Esophagus muscularis mucosa (tissue), 4 donors: Measurements from ENCODE around the gene STK39. TPM values are rescaled to one million over a fixed set of nuclear protein-coding genes. Genes with fewer than 3 reads are reported as not detected.
"Not testable (repeated sequence)": the region's sequence is repeated elsewhere in the genome, so short reads cannot be mapped to it uniquely, and the experiment has no call there.

Experiments
- DNase-seq: peaks from one replicate; pipeline ENCODE4 v3.0.0-alpha.2; 2017; ENCODE audit errors: extremely low spot score
- H3K27ac ChIP-seq, 4 donors: fragments of 200-600 bp; sonication (generic); replicated peaks in 1 of 4; 1 replicate in 3 of 4; 2 replicates in 1 of 4; pipeline ENCODE4 v1.5.1; 2016 to 2019; ENCODE audit warnings: mild to moderate bottlenecking in 1 of 4
- H3K27me3 ChIP-seq, 4 donors: fragments of 200-600 bp; sonication (generic); one replicate each; pipeline versions ENCODE4 v1.5.1 to v1.6.0; 2016 to 2019
- H3K36me3 ChIP-seq, 4 donors: fragments of 200-600 bp; sonication (generic); one replicate each; pipeline ENCODE4 v1.5.1; 2016 to 2019
- H3K4me1 ChIP-seq, 4 donors: fragments of 200-600 bp; sonication (generic); one replicate each; pipeline ENCODE4 v1.5.1; 2016 to 2019
- H3K4me3 ChIP-seq, 4 donors: fragments of 200-600 bp; sonication (generic); 1 replicate in 2 of 4; 2 replicates in 2 of 4; pipeline ENCODE4 v1.5.1; 2016 to 2019; ENCODE audit warnings: mild to moderate bottlenecking in 4 of 4, moderate library complexity in 1 of 4
- H3K9me3 ChIP-seq, 4 donors: fragments of 200-600 bp; sonication (generic); 1 replicate in 3 of 4; 2 replicates in 1 of 4; pipeline ENCODE4 v1.5.1; 2016 to 2019
- EP300 ChIP-seq: sonication (generic); formaldehyde crosslinking; IDR thresholded peaks from one replicate; pipeline ENCODE4 v1.6.1; 2017; ENCODE audit warnings: antibody characterized with exemption
- POLR2A ChIP-seq: fragments of 450-650 bp; IDR thresholded peaks from one replicate; pipeline ENCODE4 v1.6.1; 2017; ENCODE audit warnings: antibody characterized with exemption, moderate library complexity, mild to moderate bottlenecking, low read depth
- POLR2AphosphoS5 ChIP-seq, 2 donors: sonication (generic); formaldehyde crosslinking; IDR thresholded peaks; one replicate each; pipeline ENCODE4 v1.6.1; 2017; ENCODE audit warnings: antibody characterized with exemption in 2 of 2
- WGBS: methylation state at CpG from one replicate; pipeline ENCODE4 v1.1.5; 2018; 5-methylcytosine and 5-hydroxymethylcytosine counted together
- intact Hi-C: fragments of 100-400 bp; cut with DNase I; formaldehyde crosslinking; loops from one replicate; pipeline ENCODE4 v1.15.1; 2023
- total RNA-seq, 4 donors: library from RNA; depleted of rRNA; stranded (reverse); fragments of >200 nt; gene quantifications; one replicate each; pipeline versions ENCODE4 v1.1.0 to v1.2.1, GENCODE V29; 2016
- TF ChIP-seq, protein P1 (sequence below), 3 experiments: fragments of 200-600 bp in 2 of 3; fragments of 450-650 bp in 1 of 3; sonication (generic) in 2 of 3; IDR thresholded peaks; one replicate each; pipeline ENCODE4 v1.5.1; 2017 to 2019; ENCODE audit warnings: antibody characterized with exemption in 3 of 3, mild to moderate bottlenecking in 2 of 3, moderate library complexity in 1 of 3

The STK39 gene
- total RNA-seq, 4 donors from 2014 or later = 32.5 to 49.1 (median 41.5) TPM

DNA sequence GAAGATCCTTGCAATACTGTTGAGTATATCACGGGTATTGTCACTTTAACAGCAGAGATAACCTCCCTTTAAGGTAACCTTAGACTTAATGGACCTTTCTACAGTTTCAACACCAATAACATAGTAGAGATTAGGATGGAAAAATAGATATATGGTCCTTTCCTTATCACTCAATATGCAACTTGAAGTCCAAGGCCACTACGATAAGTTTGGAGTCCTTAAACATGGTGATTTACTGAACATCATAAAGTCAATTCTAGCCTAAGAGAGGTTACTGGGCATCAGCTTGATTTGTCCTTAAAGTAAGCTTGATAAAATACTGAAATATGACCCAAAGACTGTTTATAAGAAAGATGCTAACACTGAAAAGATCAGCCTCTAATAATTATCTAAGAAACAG, 203.2 kb downstream of the STK39 start:
- WGBS = 97% methylated on average over 2 of the region's 2 CpGs
- no peak overlapping the region for H3K27ac ChIP-seq

DNA sequence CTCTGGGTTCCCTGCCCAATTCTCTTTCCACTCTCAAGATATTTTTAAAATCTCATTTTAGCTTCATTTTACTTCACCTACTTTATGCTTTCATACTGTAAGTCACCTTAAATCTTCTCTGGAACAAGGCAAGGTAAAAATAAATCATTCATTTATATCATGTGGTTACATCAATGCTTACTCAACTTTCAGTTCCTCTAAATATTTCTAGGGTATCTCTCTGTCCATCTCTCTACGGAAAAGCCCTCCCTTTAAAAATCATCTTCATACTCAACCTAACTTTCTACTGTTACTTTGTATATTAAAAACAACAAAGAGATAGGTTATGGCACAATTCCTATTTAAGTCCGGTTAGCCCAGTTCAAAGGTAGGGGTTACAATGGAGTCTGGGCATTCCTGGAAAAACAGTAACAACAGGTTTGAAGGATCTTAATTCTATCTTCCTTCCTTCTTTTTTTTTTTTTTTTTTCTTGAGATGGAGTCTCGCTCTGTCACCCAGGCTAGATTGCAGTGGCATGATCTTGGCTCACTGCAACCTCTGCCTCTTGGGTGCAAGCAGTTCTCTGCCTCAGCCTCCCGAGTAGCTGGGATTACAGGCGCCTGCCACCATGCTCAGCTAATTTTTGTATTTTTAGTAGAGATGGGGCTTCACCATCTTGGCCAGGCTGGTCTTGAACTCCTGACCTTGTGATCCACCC, 205.1 kb downstream of the STK39 start:
- H3K27me3 ChIP-seq, H3K4me1 ChIP-seq, H3K36me3 ChIP-seq, H3K4me3 ChIP-seq, H3K9me3 ChIP-seq, DNase-seq, H3K27ac ChIP-seq, intact Hi-C loops: not testable (repeated sequence)
- 90% methylated on average over 5 of the region's 5 CpGs for WGBS

More for the DNA sequence above, 203.2 kb downstream of the STK39 start:
- TF ChIP-seq, protein P1, sequence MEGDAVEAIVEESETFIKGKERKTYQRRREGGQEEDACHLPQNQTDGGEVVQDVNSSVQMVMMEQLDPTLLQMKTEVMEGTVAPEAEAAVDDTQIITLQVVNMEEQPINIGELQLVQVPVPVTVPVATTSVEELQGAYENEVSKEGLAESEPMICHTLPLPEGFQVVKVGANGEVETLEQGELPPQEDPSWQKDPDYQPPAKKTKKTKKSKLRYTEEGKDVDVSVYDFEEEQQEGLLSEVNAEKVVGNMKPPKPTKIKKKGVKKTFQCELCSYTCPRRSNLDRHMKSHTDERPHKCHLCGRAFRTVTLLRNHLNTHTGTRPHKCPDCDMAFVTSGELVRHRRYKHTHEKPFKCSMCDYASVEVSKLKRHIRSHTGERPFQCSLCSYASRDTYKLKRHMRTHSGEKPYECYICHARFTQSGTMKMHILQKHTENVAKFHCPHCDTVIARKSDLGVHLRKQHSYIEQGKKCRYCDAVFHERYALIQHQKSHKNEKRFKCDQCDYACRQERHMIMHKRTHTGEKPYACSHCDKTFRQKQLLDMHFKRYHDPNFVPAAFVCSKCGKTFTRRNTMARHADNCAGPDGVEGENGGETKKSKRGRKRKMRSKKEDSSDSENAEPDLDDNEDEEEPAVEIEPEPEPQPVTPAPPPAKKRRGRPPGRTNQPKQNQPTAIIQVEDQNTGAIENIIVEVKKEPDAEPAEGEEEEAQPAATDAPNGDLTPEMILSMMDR (IDR thresholded peaks at IDR 0.05) = no peak
- TF ChIP-seq EP300 (no peak), POLR2A (no peak), POLR2AphosphoS5 (IDR thresholded peaks at IDR 0.05) (no peak)
- Histone ChIP-seq H3K27me3 (no peaks in the 10 kb centered on the region), H3K9me3 (no peaks in the 10 kb centered on the region), H3K36me3 (no peaks in the 10 kb centered on the region), H3K4me1 (peaks cover 0 to 9% (median 2%) of the 10 kb centered on the region in 4 donors), H3K4me3 (no peak overlapping the region)
- no peak for DNase-seq
- intact Hi-C loops = no loop called here

DNA sequence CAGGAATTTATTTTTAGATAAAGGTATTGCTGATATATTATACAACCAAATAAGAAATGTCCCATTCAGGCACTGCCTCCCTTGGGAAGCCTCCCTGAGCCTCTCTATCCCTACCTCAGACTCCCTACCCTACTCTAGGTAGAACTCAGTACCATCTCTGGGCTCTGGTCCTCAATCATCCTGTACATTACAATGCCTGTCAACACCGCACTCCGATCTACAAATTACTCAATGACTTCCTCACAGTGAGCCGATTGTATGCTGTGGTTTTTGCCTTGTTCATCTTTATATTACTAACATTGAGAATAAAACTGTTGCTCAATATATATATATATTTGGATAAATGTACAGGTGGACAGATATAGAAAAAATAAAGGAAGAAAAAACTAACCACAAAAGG, 207.5 kb downstream of the STK39 start:
- H3K36me3 ChIP-seq = no peaks in the 10 kb centered on the region
- no peaks in the 10 kb centered on the region for H3K27me3 ChIP-seq
- DNase-seq = no peak
- no peaks in the 10 kb centered on the region for H3K9me3 ChIP-seq
- no peak overlapping the region for H3K27ac ChIP-seq
- H3K4me1 ChIP-seq = no peaks in the 10 kb centered on the region
- no peak for TF ChIP-seq POLR2A
- no peak for TF ChIP-seq POLR2AphosphoS5 (IDR thresholded peaks at IDR 0.05)
- no peak for TF ChIP-seq EP300
- TF ChIP-seq, protein P1 (IDR thresholded peaks at IDR 0.05) = no peak
- H3K4me3 ChIP-seq = no peak overlapping the region
- WGBS = 83% methylated on average over 3 of the region's 3 CpGs
- intact Hi-C loops = no loop called here

DNA sequence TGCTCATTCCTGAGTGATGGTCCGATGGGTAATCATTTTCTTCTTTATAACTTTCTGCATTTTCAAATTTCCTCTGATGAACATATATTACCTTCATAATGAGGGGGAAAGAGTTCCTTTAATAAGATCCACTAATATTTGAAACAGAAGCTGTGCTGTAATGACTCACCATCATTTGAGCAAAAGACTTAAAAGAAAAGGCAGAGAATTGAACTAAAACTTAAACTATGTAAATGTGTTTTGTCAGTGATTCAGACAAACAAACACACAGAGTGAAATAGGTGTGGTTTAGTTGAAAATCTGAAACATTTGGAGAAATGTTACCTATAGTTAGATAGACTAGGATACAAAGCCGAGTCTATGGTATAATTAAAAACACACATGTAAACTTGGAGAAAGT, 209.6 kb downstream of the STK39 start:
- H3K36me3 ChIP-seq = peaks cover 0 to 9% (median 0%) of the 10 kb centered on the region in 4 donors
- TF ChIP-seq, protein P1 (IDR thresholded peaks at IDR 0.05) = no peak
- TF ChIP-seq POLR2AphosphoS5 (IDR thresholded peaks at IDR 0.05) = no peak
- TF ChIP-seq EP300 = no peak
- TF ChIP-seq POLR2A = no peak
- H3K9me3 ChIP-seq = no peaks in the 10 kb centered on the region
- no peak overlapping the region for H3K27ac ChIP-seq
- H3K27me3 ChIP-seq = no peaks in the 10 kb centered on the region
- no peak overlapping the region for H3K4me3 ChIP-seq
- H3K4me1 ChIP-seq = no peaks in the 10 kb centered on the region
- intact Hi-C loops = no loop called here
- DNase-seq = no peak
- WGBS = 95% methylated on average over 2 of the region's 2 CpGs

DNA sequence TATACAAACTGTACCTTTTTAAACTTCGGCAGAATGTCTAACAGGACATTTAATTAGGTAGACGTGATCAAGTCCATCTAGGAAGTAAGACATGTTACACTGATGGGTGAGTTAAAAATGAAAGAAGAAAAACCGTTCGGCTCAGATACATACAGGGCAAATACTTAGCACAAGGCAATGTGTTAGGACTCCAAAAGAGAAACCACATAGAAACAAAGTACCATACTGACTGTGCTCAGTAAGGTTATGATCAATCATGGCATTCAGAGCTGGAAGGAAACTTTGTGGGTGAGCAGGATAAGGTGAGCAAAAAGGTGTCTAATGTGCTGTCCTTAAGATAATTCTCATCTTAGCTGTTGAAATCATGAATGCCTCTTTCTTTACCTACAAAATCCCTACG, 211.9 kb downstream of the STK39 start:
- WGBS = 94% methylated on average over 5 of the region's 5 CpGs
- no peaks in the 10 kb centered on the region for H3K27me3 ChIP-seq
- intact Hi-C loops = no loop called here
- H3K36me3 ChIP-seq = peaks cover 0 to 9% (median 0%) of the 10 kb centered on the region in 4 donors
- no peak overlapping the region for H3K4me3 ChIP-seq
- H3K27ac ChIP-seq = no peak overlapping the region
- peaks cover 0 to 4% (median 1%) of the 10 kb centered on the region in 4 donors for H3K4me1 ChIP-seq
- TF ChIP-seq POLR2A (no peak), EP300 (no peak), POLR2AphosphoS5 (IDR thresholded peaks at IDR 0.05) (no peak)
- TF ChIP-seq, protein P1 (IDR thresholded peaks at IDR 0.05) = no peak
- no peaks in the 10 kb centered on the region for H3K9me3 ChIP-seq
- DNase-seq = no peak
